Neural progenitor cell (in vitro differentiated cells): ENCODE results near the gene IL10RB.

Experiments
- CTCF ChIP-seq: fragments of 200-600 bp; sonication (generic); IDR thresholded peaks from 2 replicates; pipeline ENCODE4 v1.5.1; 2017; ENCODE audit warnings: antibody characterized with exemption, mild to moderate bottlenecking
- EZH2 ChIP-seq: fragments of 200-600 bp; sonication (generic); IDR thresholded peaks from 2 replicates; pipeline ENCODE4 v1.6.1; 2017; ENCODE audit warnings: antibody characterized with exemption, mild to moderate bottlenecking, moderate library complexity

DNA sequence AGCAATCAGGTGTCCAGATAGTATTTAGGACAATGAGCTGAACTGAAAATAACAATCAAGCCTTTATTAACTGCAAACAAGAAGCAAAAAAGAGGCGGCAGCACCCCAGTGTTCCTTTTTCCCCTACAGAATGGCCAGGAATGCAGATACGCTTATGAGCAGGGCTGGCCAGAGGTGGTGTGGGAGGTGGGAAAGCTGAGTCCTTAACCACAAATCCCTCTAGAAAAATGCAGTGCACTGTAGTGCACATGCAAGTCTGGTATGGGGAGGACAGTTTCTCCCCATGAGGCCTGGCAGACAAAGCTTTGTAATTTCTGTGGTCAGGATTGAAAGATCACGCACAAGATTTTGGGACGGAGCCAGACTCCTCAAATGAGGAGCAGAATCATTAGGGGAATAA, 47.9 kb downstream of the IL10RB start:
- no peak for TF ChIP-seq CTCF
- no peak for TF ChIP-seq EZH2
